ENCODE data around the gene ITPR2. TPM values are rescaled to one million over a fixed set of nuclear protein-coding genes. Genes with fewer than 3 reads are reported as not detected.

The ITPR2 gene
- polyA plus RNA-seq, 3 donors = 14.9 to 18.2 (median 15.1) TPM

- no peak for DNase-seq (ENCODE audit: extremely low read depth in 1 of 11, low read depth in 9 of 11, low spot score in 4 of 11)
Observed at GRCh38 chr12:26374934-26375680, 457.9 kb downstream of the ITPR2 start.

- no peak for DNase-seq (ENCODE audit: extremely low read depth in 1 of 11, low read depth in 9 of 11, low spot score in 4 of 11)
Observed at GRCh38 chr12:26373606-26374495, 459.1 kb downstream of the ITPR2 start.

GRCh38 chr12:26372866-26373265, 460.1 kb downstream of the ITPR2 start:
- DNase-seq (ENCODE audit: extremely low read depth in 1 of 11, low read depth in 9 of 11, low spot score in 4 of 11) = no peak

GRCh38 chr12:26370098-26370497, 462.9 kb downstream of the ITPR2 start:
- no peak for DNase-seq (ENCODE audit: extremely low read depth in 1 of 11, low read depth in 9 of 11, low spot score in 4 of 11)

- DNase-seq (ENCODE audit: extremely low read depth in 1 of 11, low read depth in 9 of 11, low spot score in 4 of 11) = no peak
Observed at GRCh38 chr12:26369588-26369987, 463.4 kb downstream of the ITPR2 start.

- DNase-seq (ENCODE audit: extremely low read depth in 1 of 11, low read depth in 9 of 11, low spot score in 4 of 11) = no peak
Observed at GRCh38 chr12:26367991-26368730, 464.8 kb downstream of the ITPR2 start.

- DNase-seq (ENCODE audit: extremely low read depth in 1 of 11, low read depth in 9 of 11, low spot score in 4 of 11) = no peak
Observed at GRCh38 chr12:26361964-26362363, 471.0 kb downstream of the ITPR2 start.

GRCh38 chr12:26360062-26360461, 472.9 kb downstream of the ITPR2 start:
- DNase-seq (ENCODE audit: extremely low read depth in 1 of 11, low read depth in 9 of 11, low spot score in 4 of 11) = no peak

GRCh38 chr12:26359576-26359975, 473.4 kb downstream of the ITPR2 start:
- DNase-seq (ENCODE audit: extremely low read depth in 1 of 11, low read depth in 9 of 11, low spot score in 4 of 11) = no peak

GRCh38 chr12:26358651-26359050, 474.3 kb downstream of the ITPR2 start:
- no peak for DNase-seq (ENCODE audit: extremely low read depth in 1 of 11, low read depth in 9 of 11, low spot score in 4 of 11)

- DNase-seq (ENCODE audit: extremely low read depth in 1 of 11, low read depth in 9 of 11, low spot score in 4 of 11) = no peak
Observed at GRCh38 chr12:26347300-26347699, 485.7 kb downstream of the ITPR2 start.

- no peak for DNase-seq (ENCODE audit: extremely low read depth in 1 of 11, low read depth in 9 of 11, low spot score in 4 of 11)
Observed at GRCh38 chr12:26346736-26347135, 486.3 kb downstream of the ITPR2 start.

GRCh38 chr12:26345471-26346003, 487.5 kb downstream of the ITPR2 start:
- no peak for DNase-seq (ENCODE audit: extremely low read depth in 1 of 11, low read depth in 9 of 11, low spot score in 4 of 11)

GRCh38 chr12:26341491-26341890, 491.5 kb downstream of the ITPR2 start:
- no peak for DNase-seq (ENCODE audit: extremely low read depth in 1 of 11, low read depth in 9 of 11, low spot score in 4 of 11)

GRCh38 chr12:26340649-26341048, 492.3 kb downstream of the ITPR2 start:
- DNase-seq (ENCODE audit: extremely low read depth in 1 of 11, low read depth in 9 of 11, low spot score in 4 of 11) = no peak

- DNase-seq (ENCODE audit: extremely low read depth in 1 of 11, low read depth in 9 of 11, low spot score in 4 of 11) = no peak
Observed at GRCh38 chr12:26339976-26340375, 493.0 kb downstream of the ITPR2 start.

- DNase-seq (ENCODE audit: extremely low read depth in 1 of 11, low read depth in 9 of 11, low spot score in 4 of 11) = no peak
Observed at GRCh38 chr12:26338586-26339572, 494.1 kb downstream of the ITPR2 start.

GRCh38 chr12:26335651-26336050, 497.3 kb downstream of the ITPR2 start:
- DNase-seq (ENCODE audit: extremely low read depth in 1 of 11, low read depth in 9 of 11, low spot score in 4 of 11) = no peak
